ENCODE results near the gene KRTAP13-2. TPM values are rescaled to one million over a fixed set of nuclear protein-coding genes. Genes with fewer than 3 reads are reported as not detected.

Gene KRTAP13-2
- total RNA-seq, 2 experiments from 2014 or later: not detected

DNA sequence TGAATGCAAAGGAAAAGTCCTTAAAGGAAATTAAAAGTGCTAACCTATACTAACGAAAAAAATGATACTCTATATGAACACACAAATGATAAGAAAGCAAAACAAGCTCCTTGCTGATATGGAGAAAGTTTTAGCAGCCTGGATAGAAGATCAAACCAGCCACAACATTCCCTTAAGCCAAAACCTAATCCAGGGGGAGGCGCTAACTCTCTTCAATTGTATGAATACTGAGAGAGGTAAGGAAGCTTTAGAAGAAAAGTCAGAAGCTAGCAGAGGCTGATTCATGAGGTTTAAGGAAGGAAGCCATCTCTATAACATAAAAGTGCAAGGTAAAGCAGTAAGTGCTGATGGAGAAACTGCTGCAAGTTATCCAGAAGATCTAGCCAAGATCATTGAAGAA is 27.1 kb downstream of the KRTAP13-2 start:
- Mint-ChIP-seq H3K27ac (no peak overlapping the region), H3K27me3 (peaks cover 5% of the 10 kb centered on the region), H3K4me3 (no peak overlapping the region), H3K4me1 (no peaks in the 10 kb centered on the region), H3K9me3 (ENCODE audit: low read depth) (no peaks in the 10 kb centered on the region), H3K36me3 (ENCODE audit: low read depth) (no peaks in the 10 kb centered on the region)
- POLR2A ChIA-PET: no interaction called here
- intact Hi-C loops (cut with DNase I, micrococcal nuclease): no loop called here
- DNase-seq: no peak
- ATAC-seq: no peak
- CTCF ChIA-PET: no interaction called here

- DNase-seq: peak; percentile 46
- ChIA-PET POLR2A (no interaction called here), CTCF (interaction anchor here (0.6 to 1.3 kb wide), 4 partner anchors 11 to 745 kb away, joined by 3 to 4 read pairs (median 3); no protein-coding TSS in a partner anchor)
- ATAC-seq: no peak
- Mint-ChIP-seq H3K27me3 (peaks cover 7% of the 10 kb centered on the region), H3K4me3 (no peak overlapping the region), H3K9me3 (ENCODE audit: low read depth) (no peaks in the 10 kb centered on the region), H3K36me3 (ENCODE audit: low read depth) (no peaks in the 10 kb centered on the region), H3K27ac (no peak overlapping the region), H3K4me1 (no peaks in the 10 kb centered on the region)
- intact Hi-C loops (cut with DNase I, micrococcal nuclease): loop anchor here (1.0 to 5.0 kb wide), 5 partner anchors 92 to 1266 kb away; no protein-coding TSS in a partner anchor
Observed at GRCh38 chr21:30340714-30341573, 31.1 kb downstream of the KRTAP13-2 start.

GRCh38 chr21:30338717-30339116 is 33.4 kb downstream of the KRTAP13-2 start:
- no peak for ATAC-seq
- DNase-seq: no peak
- no peak overlapping the region for H3K4me3 Mint-ChIP-seq
- H3K4me1 Mint-ChIP-seq: no peaks in the 10 kb centered on the region
- no peaks in the 10 kb centered on the region for H3K36me3 Mint-ChIP-seq (ENCODE audit: low read depth)
- H3K27me3 Mint-ChIP-seq: peaks cover 7% of the 10 kb centered on the region
- CTCF ChIA-PET: interaction anchor here (0.5 to 1.3 kb wide), 2 partner anchors 735 to 747 kb away, joined by 3 read pairs; no protein-coding TSS in a partner anchor
- intact Hi-C loops (cut with DNase I, micrococcal nuclease): no loop called here
- POLR2A ChIA-PET: no interaction called here
- no peak overlapping the region for H3K27ac Mint-ChIP-seq
- no peaks in the 10 kb centered on the region for H3K9me3 Mint-ChIP-seq (ENCODE audit: low read depth)

DNA sequence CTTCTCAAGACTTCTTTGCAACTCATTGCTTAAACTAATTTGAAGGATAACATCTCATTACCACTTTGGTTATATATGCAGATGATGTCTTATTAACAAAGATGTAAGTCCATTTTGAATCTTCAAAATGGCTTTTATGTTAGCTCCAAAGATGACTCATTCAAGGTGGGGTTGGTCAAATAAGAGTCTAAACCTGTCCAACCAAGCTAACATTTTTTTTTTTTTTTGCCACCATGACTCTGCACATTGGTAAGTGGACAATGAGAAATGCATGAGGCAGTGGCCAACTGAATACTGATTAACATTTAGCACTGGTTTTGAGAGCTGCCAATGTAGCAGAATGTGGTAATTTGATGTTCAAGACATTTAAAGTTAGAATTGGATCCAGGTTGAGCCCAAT is 34.3 kb downstream of the KRTAP13-2 start:
- CTCF ChIA-PET: interaction anchor here (0.6 to 1.2 kb wide), 2 partner anchors 71 to 1252 kb away, joined by 5 read pairs; no protein-coding TSS in a partner anchor
- intact Hi-C loops (cut with DNase I, micrococcal nuclease): no loop called here
- Mint-ChIP-seq H3K27me3 (peaks cover 4% of the 10 kb centered on the region), H3K4me1 (no peaks in the 10 kb centered on the region), H3K27ac (no peak overlapping the region), H3K4me3 (no peak overlapping the region), H3K36me3 (ENCODE audit: low read depth) (no peaks in the 10 kb centered on the region), H3K9me3 (ENCODE audit: low read depth) (no peaks in the 10 kb centered on the region)
- DNase-seq (no peak), ATAC-seq (no peak)
- POLR2A ChIA-PET: no interaction called here

GRCh38 chr21:30337276-30337744 is 34.8 kb downstream of the KRTAP13-2 start, which contains the start of gene KRTAP27-1:
Gene KRTAP27-1, minus strand, starts transcription at chr21:30337694. Its CDS starts 26 bp downstream, at chr21:30337668.
- no peak for DNase-seq
- H3K9me3 Mint-ChIP-seq (ENCODE audit: low read depth): no peaks in the 10 kb centered on the region
- no peaks in the 10 kb centered on the region for H3K36me3 Mint-ChIP-seq (ENCODE audit: low read depth)
- POLR2A ChIA-PET: no interaction called here
- intact Hi-C loops (cut with DNase I, micrococcal nuclease): no loop called here
- no peak for ATAC-seq
- H3K4me1 Mint-ChIP-seq: no peaks in the 10 kb centered on the region
- peaks cover 4% of the 10 kb centered on the region for H3K27me3 Mint-ChIP-seq
- H3K4me3 Mint-ChIP-seq: no peak within 1 kb of the TSS
- CTCF ChIA-PET: interaction anchor here (0.6 to 1.2 kb wide), 2 partner anchors 72 to 1251 kb away, joined by 5 read pairs; no protein-coding TSS in a partner anchor
- no peak within 1 kb of the TSS for H3K27ac Mint-ChIP-seq

- ATAC-seq (no peak), DNase-seq (no peak)
- Mint-ChIP-seq H3K27ac (no peak overlapping the region), H3K4me3 (no peak overlapping the region), H3K36me3 (ENCODE audit: low read depth) (no peaks in the 10 kb centered on the region), H3K9me3 (ENCODE audit: low read depth) (no peaks in the 10 kb centered on the region), H3K4me1 (no peaks in the 10 kb centered on the region), H3K27me3 (peaks cover 2% of the 10 kb centered on the region)
- intact Hi-C loops (cut with DNase I, micrococcal nuclease): no loop called here
- ChIA-PET POLR2A (no interaction called here), CTCF (interaction anchor here (1.2 kb wide), 1 partner anchor 73 kb away, joined by 5 read pairs; no protein-coding TSS in a partner anchor)
Observed at GRCh38 chr21:30336596-30336995, 35.5 kb downstream of the KRTAP13-2 start.

DNA sequence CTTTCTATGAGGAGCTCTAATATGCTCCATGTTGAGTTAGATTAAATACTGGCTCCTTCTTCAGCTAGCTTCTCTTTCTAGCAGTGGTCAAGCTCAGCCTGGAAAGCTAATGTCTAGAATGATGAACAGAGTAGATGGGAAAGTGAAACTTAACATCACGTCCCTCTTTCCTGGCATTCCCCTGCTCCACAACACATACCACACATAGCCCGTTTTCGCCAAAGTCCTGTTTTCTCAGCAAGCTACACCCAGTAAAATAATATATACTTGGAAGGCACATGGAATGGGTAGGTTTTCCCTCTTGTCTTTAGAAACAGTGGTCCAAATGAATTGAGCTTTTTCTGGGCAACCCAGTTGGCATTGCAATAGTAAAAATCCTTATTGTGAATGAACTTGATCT is 38.3 kb downstream of the KRTAP13-2 start:
- POLR2A ChIA-PET: no interaction called here
- CTCF ChIA-PET: interaction anchor here (1.2 kb wide), 1 partner anchor 400 kb away, joined by 3 read pairs; no protein-coding TSS in a partner anchor
- H3K27me3 Mint-ChIP-seq: peaks cover 2% of the 10 kb centered on the region
- intact Hi-C loops (cut with DNase I, micrococcal nuclease): no loop called here
- H3K9me3 Mint-ChIP-seq (ENCODE audit: low read depth): no peaks in the 10 kb centered on the region
- H3K4me1 Mint-ChIP-seq: no peaks in the 10 kb centered on the region
- H3K27ac Mint-ChIP-seq: no peak overlapping the region
- ATAC-seq (no peak), DNase-seq (no peak)
- no peaks in the 10 kb centered on the region for H3K36me3 Mint-ChIP-seq (ENCODE audit: low read depth)
- H3K4me3 Mint-ChIP-seq: no peak overlapping the region

DNA sequence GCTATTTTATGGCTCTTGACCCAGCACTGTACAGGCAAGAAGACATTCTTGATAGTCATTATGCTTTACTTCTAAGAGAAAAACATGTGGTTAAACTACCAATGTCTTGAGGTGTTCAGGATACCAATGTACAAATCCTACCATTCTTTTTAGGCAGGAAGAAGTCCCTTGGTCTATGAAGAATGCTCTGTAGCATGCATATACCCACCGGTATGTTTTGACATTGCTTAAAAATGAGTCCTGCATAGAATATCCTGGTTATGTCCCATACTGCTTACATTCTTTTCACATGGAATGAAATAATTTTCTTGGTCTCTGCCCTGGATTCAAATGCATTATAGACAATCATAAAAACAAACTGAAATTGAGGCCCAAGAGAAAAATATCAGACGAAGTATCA is 39.4 kb downstream of the KRTAP13-2 start:
- H3K4me3 Mint-ChIP-seq: no peak overlapping the region
- peaks cover 2% of the 10 kb centered on the region for H3K27me3 Mint-ChIP-seq
- ATAC-seq (no peak), DNase-seq (no peak)
- H3K27ac Mint-ChIP-seq: no peak overlapping the region
- no peaks in the 10 kb centered on the region for H3K4me1 Mint-ChIP-seq
- CTCF ChIA-PET: no interaction called here
- H3K36me3 Mint-ChIP-seq (ENCODE audit: low read depth): no peaks in the 10 kb centered on the region
- H3K9me3 Mint-ChIP-seq (ENCODE audit: low read depth): no peaks in the 10 kb centered on the region
- intact Hi-C loops (cut with DNase I, micrococcal nuclease): no loop called here
- POLR2A ChIA-PET: no interaction called here

DNA sequence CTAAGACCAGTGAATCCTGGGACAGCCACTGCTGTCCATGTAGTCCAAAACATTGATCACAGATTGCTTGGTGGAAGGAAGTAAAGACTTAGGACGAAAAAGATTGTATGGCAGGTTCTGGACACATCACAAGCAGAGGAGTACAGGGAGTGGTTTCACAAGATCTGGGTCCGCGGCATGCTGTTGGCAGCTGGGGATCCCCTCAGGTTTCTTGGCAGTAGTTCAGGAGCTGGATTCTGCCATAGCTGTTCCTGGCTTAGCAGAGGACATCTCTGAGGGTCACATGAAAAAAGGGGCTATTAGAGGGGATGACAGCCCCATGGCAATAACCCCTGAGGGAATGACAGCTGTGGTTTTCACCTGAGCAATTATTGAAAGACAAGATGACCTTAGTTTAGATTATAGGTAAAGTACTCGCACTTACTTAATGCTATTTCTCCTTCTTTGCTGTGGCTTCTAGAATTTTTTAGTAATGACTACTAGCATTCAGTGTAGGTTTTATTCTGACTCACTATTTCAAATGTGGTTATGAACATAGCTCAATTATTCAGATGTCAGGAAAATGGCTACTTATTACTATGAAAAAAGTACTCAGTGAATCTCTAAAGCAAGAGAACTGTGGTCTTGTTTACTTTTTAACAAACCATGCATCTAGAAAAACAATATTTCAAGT is 42.7 kb downstream of the KRTAP13-2 start:
- Mint-ChIP-seq H3K27me3 (peaks cover 7% of the 10 kb centered on the region), H3K4me1 (no peaks in the 10 kb centered on the region), H3K4me3 (no peak overlapping the region), H3K27ac (no peak overlapping the region), H3K36me3 (ENCODE audit: low read depth) (no peaks in the 10 kb centered on the region), H3K9me3 (ENCODE audit: low read depth) (peaks cover 6% of the 10 kb centered on the region)
- POLR2A ChIA-PET: no interaction called here
- CTCF ChIA-PET: interaction anchor here (0.7 to 0.8 kb wide), 2 partner anchors 10 to 83 kb away, joined by 3 to 4 read pairs; no protein-coding TSS in a partner anchor
- intact Hi-C loops (cut with DNase I, micrococcal nuclease): no loop called here
- DNase-seq: no peak
- no peak for ATAC-seq

DNA sequence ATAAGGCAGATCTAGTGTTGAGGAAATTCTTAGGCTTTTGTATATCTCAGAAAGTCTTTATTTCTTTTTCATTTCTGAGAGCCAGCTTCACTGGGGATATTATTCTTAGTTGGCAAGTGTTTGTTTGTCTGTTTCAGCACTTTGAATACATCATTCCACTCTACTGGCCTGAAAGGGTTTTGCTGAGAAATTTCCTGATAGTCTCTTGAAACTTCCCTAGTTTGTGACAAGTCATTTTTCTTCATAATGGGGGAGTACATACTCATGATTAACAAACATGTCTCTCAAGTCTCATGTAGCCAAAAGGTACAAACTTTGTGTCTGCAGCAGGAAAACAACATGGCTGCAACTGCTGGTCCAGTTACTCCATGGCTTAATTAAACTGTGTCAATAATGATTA is 45.7 kb downstream of the KRTAP13-2 start:
- Mint-ChIP-seq H3K4me3 (no peak overlapping the region), H3K36me3 (ENCODE audit: low read depth) (no peaks in the 10 kb centered on the region), H3K27ac (no peak overlapping the region), H3K9me3 (ENCODE audit: low read depth) (peaks cover 6% of the 10 kb centered on the region), H3K4me1 (no peaks in the 10 kb centered on the region), H3K27me3 (peaks cover 9% of the 10 kb centered on the region)
- intact Hi-C loops (cut with DNase I, micrococcal nuclease): no loop called here
- DNase-seq (no peak), ATAC-seq (no peak)
- CTCF ChIA-PET: no interaction called here
- POLR2A ChIA-PET: no interaction called here
